Measurements from ENCODE around the gene C19orf73.

DNA sequence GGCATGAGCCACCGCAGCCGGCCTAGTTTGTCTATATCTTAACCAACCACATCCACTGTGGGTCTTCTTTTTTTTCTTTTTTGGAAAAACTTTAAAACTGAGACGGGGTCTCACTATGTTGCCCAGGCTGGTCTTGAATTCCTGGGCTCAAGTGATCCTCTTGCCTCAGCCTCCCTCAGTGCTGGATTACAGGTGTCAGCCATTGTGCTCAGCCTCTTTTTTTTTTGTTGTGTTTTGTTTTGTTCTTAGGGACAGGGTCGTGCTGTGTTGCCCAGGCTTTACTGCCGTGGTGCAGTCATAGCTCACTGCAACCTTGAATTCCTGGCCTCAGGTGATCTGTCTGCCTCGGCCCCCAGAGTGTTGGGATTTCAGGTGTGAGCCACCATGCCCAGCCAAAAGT is 26.3 kb downstream of the C19orf73 start:
- TF ChIP-seq, protein P1, sequence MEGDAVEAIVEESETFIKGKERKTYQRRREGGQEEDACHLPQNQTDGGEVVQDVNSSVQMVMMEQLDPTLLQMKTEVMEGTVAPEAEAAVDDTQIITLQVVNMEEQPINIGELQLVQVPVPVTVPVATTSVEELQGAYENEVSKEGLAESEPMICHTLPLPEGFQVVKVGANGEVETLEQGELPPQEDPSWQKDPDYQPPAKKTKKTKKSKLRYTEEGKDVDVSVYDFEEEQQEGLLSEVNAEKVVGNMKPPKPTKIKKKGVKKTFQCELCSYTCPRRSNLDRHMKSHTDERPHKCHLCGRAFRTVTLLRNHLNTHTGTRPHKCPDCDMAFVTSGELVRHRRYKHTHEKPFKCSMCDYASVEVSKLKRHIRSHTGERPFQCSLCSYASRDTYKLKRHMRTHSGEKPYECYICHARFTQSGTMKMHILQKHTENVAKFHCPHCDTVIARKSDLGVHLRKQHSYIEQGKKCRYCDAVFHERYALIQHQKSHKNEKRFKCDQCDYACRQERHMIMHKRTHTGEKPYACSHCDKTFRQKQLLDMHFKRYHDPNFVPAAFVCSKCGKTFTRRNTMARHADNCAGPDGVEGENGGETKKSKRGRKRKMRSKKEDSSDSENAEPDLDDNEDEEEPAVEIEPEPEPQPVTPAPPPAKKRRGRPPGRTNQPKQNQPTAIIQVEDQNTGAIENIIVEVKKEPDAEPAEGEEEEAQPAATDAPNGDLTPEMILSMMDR (IDR thresholded peaks at IDR 0.05): no peak
- TF ChIP-seq POLR2AphosphoS5 (IDR thresholded peaks at IDR 0.05) (no peak), POLR2A (IDR thresholded peaks at IDR 0.05) (no peak)
